Endothelial cell of umbilical vein (primary cell): Measurements from ENCODE around the gene CDH2. TPM values are rescaled to one million over a fixed set of nuclear protein-coding genes. Genes with fewer than 3 reads are reported as not detected.

Experiments
- BruUV-seq: library from RNA; stranded (reverse); fragments of 400-500 nt; replicated peaks from 2 replicates; lab custom pipeline; 2021; lab: Mats Ljungman, UMichigan
- CTCF ChIA-PET: fragments of 300-600, 350-600 bp; sonication (Branson Sonifier 250); formaldehyde crosslinking; loops from one replicate; lab custom pipeline; 2021; ENCODE audit warnings: antibody characterized with exemption, inconsistent platforms; lab: Charles Lee
- POLR2A ChIA-PET: fragments of 300-600, 350-600 bp; sonication (Branson Sonifier 250); formaldehyde crosslinking; loops from one replicate; lab custom pipeline; 2021; ENCODE audit warnings: antibody characterized with exemption, inconsistent platforms; lab: Charles Lee
- DNase-seq: peaks from one replicate; pipeline ENCODE4 v3.0.0-alpha.2; 2011; ENCODE audit warnings: low read depth, low spot score
- FAIRE-seq: peaks from 2 replicates; lab custom pipeline; 2011; peaks lifted over from hg19 to GRCh38; lab: Jason Lieb, UNC
- H2AFZ ChIP-seq: 2 replicates; pipeline ENCODE4 v1.6.0; 2012; ENCODE audit warnings: low read depth, low read length, control low read depth, inconsistent platforms
- H3K27ac ChIP-seq: 2 replicates; pipeline ENCODE4 v1.5.1; 2011; ENCODE audit warnings: low read depth, mild to moderate bottlenecking, control low read depth, low read length, moderate library complexity; ENCODE audit not compliant: insufficient read depth
- H3K27me3 ChIP-seq, 2 experiments: 2 replicates each; pipeline versions ENCODE4 v1.6.0 to v1.6.1; 2011; ENCODE audit warnings: low read length in 2 of 2, mixed read lengths in 1 of 2; ENCODE audit not compliant: control insufficient read depth in 2 of 2, insufficient read depth in 2 of 2
- H3K36me3 ChIP-seq, 2 experiments: 2 replicates in 1 of 2; 3 replicates in 1 of 2; pipeline ENCODE4 v1.5.1; 2011; ENCODE audit warnings: low read length in 2 of 2, mild to moderate bottlenecking in 1 of 2, moderate library complexity in 1 of 2; ENCODE audit not compliant: control insufficient read depth in 2 of 2, insufficient read depth in 2 of 2; ENCODE audit errors: extremely low read depth in 1 of 2
- H3K4me1 ChIP-seq: 3 replicates; pipeline ENCODE4 v1.5.1; 2011; ENCODE audit warnings: mild to moderate bottlenecking, low read length; ENCODE audit not compliant: control insufficient read depth, insufficient read depth; ENCODE audit errors: extremely low read depth
- H3K4me2 ChIP-seq: 2 replicates; pipeline ENCODE4 v1.6.1; 2011; ENCODE audit warnings: low read length, control low read depth, mixed read lengths; ENCODE audit not compliant: insufficient read depth
- H3K4me3 ChIP-seq, 3 experiments: fragments of 200-600 bp in 1 of 3; sonication (generic), shearing (Covaris generic) in 1 of 3; replicated peaks in 1 of 3; 2 replicates each; pipeline ENCODE4 v1.5.1; 2011 to 2016; ENCODE audit warnings: control low read depth in 3 of 3, low read length in 3 of 3, mild to moderate bottlenecking in 2 of 3, inconsistent platforms in 1 of 3, low read depth in 1 of 3, moderate library complexity in 1 of 3; ENCODE audit not compliant: insufficient read depth in 1 of 3
- H3K79me2 ChIP-seq: 2 replicates; pipeline ENCODE4 v1.6.0; 2012; ENCODE audit warnings: low read length, inconsistent platforms; ENCODE audit not compliant: control insufficient read depth, insufficient read depth
- H3K9ac ChIP-seq: replicated peaks from 2 replicates; pipeline ENCODE3; 2011; ENCODE audit warnings: low read length, control low read depth; ENCODE audit not compliant: insufficient read depth; ENCODE audit errors: extremely low read depth
- H3K9me1 ChIP-seq: replicated peaks from 3 replicates; pipeline ENCODE4 v1.6.0; 2011; ENCODE audit warnings: mild to moderate bottlenecking, low read length; ENCODE audit not compliant: control insufficient read depth, insufficient read depth; ENCODE audit errors: extremely low read depth
- H3K9me3 ChIP-seq: replicated peaks from 2 replicates; pipeline ENCODE4 v1.5.1; 2012; ENCODE audit warnings: low read length, inconsistent platforms; ENCODE audit not compliant: control insufficient read depth, insufficient read depth
- H4K20me1 ChIP-seq: replicated peaks from 2 replicates; pipeline ENCODE3; 2011; ENCODE audit warnings: mild to moderate bottlenecking, low read length; ENCODE audit not compliant: control insufficient read depth, insufficient read depth; ENCODE audit errors: extremely low read depth
- EZH2 ChIP-seq: IDR thresholded peaks from 2 replicates; pipeline ENCODE4 v1.6.1; 2012; ENCODE audit warnings: borderline replicate concordance, low read depth, mild to moderate bottlenecking, moderate library complexity, low read length, inconsistent platforms; ENCODE audit not compliant: severe bottlenecking
- FOS ChIP-seq: IDR thresholded peaks from 2 replicates; pipeline ENCODE4 v1.6.1; 2011; ENCODE audit warnings: mild to moderate bottlenecking, low read length, moderate library complexity, borderline replicate concordance; ENCODE audit not compliant: insufficient read depth
- GATA2 ChIP-seq: IDR thresholded peaks from 2 replicates; pipeline ENCODE4 v1.7.0; 2011; ENCODE audit warnings: low read depth, mild to moderate bottlenecking, moderate library complexity, mixed read lengths, low read length; ENCODE audit not compliant: insufficient read length, insufficient read depth
- JUN ChIP-seq: IDR thresholded peaks from 2 replicates; pipeline ENCODE4 v1.6.1; 2011; ENCODE audit warnings: borderline replicate concordance, low read depth; ENCODE audit not compliant: insufficient read length, insufficient read depth
- MAX ChIP-seq: IDR thresholded peaks from 2 replicates; pipeline ENCODE4 v1.6.1; 2011; ENCODE audit not compliant: insufficient read depth, insufficient read length
- MYC ChIP-seq: IDR thresholded peaks from one replicate; pipeline ENCODE4 v1.6.1; 2011; ENCODE audit warnings: mild to moderate bottlenecking, low read depth, low read length
- POLR2A ChIP-seq: IDR thresholded peaks from 2 replicates; pipeline ENCODE4 v1.6.1; 2012; ENCODE audit warnings: low read depth, mild to moderate bottlenecking, control low read depth, low read length
- POLR2AphosphoS5 ChIP-seq: IDR thresholded peaks from 2 replicates; pipeline ENCODE4 v1.6.1; 2012; ENCODE audit warnings: low read depth, mild to moderate bottlenecking, control low read depth, low read length, moderate library complexity; ENCODE audit not compliant: insufficient read depth
- dilution Hi-C: fragments of 300-500 bp; cut with MboI; formaldehyde crosslinking; loops from one replicate; pipeline ENCODE4 v1.15.0; 2019; ENCODE audit warnings: low sequenced_read_pairs; ENCODE audit not compliant: extremely low pct_ligation_motif_present
- intact Hi-C: fragments of 100-400 bp; cut with micrococcal nuclease; formaldehyde crosslinking; loops from one replicate; pipeline ENCODE4 v1.10.0; 2022
- polyA plus RNA-seq, 4 experiments: library from polyadenylated mRNA; depleted of rRNA in 3 of 4; stranded (reverse) in 3 of 4; unstranded in 1 of 4; fragments of >200 nt; gene quantifications; 2 replicates each; pipeline versions ENCODE4 v1.2.1 to v1.2.3, GENCODE V29; 2011 to 2012; ENCODE audit warnings: missing spikeins in 1 of 4
- total RNA-seq: library from RNA; stranded (reverse); gene quantifications from 2 replicates; pipeline ENCODE4 v1.2.3, GENCODE V29; 2021
- TF ChIP-seq, protein P1 (sequence below), 2 donors: IDR thresholded peaks; 1 replicate in 1 of 2; 2 replicates in 1 of 2; pipeline ENCODE4 v1.5.1; 2011; ENCODE audit warnings: low read length in 2 of 2, mild to moderate bottlenecking in 2 of 2, moderate library complexity in 2 of 2, control low read depth in 1 of 2, inconsistent platforms in 1 of 2, low read depth in 1 of 2; ENCODE audit not compliant: insufficient read depth in 1 of 2; ENCODE audit errors: extremely low read depth in 1 of 2

Gene CDH2
- total and polyA plus RNA-seq, 2 donors (not counting 3 experiments of a cell fraction or from before 2014, with no cell fraction given) = 37.6 to 59.5 TPM

DNA sequence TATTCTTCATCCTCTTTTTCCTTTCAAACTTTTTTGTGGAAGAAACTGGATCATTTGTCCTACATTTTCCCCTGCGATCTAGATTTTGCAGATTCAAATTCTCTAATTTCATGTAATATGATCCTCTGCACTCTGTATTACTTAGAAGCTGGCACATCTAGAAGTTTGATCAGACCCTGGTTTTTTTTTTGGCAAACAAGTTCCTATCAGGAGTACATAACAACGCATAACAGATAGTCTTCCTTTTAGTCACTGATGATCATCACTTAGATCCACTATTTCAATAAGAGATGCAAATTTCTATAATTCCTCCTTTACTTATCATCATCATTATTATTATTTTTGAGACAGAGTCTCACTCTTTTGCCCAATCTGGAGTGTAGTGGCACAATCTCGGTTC, 117.1 kb downstream of the CDH2 start:
- no peak overlapping the region for H3K9ac ChIP-seq
- H4K20me1 ChIP-seq = no peaks in the 10 kb centered on the region
- ChIA-PET CTCF (no interaction called here), POLR2A (no interaction called here)
- H3K4me1 ChIP-seq = peaks cover 8% of the 10 kb centered on the region
- no peaks in the 10 kb centered on the region for H3K27me3 ChIP-seq
- BruUV-seq = no TSS peak
- DNase-seq (no peak), FAIRE-seq (no peak)
- no peaks in the 10 kb centered on the region for H3K36me3 ChIP-seq
- H3K9me3 ChIP-seq = no peaks in the 10 kb centered on the region
- H3K4me3 ChIP-seq = no peak overlapping the region
- intact Hi-C loops (no loop called here), dilution Hi-C loops (no loop called here)
- no peak overlapping the region for H2AFZ ChIP-seq
- TF ChIP-seq MAX (no peak), GATA2 (no peak), POLR2AphosphoS5 (no peak), MYC (no peak), FOS (no peak), EZH2 (no peak), JUN (no peak), POLR2A (no peak)
- TF ChIP-seq, protein P1, sequence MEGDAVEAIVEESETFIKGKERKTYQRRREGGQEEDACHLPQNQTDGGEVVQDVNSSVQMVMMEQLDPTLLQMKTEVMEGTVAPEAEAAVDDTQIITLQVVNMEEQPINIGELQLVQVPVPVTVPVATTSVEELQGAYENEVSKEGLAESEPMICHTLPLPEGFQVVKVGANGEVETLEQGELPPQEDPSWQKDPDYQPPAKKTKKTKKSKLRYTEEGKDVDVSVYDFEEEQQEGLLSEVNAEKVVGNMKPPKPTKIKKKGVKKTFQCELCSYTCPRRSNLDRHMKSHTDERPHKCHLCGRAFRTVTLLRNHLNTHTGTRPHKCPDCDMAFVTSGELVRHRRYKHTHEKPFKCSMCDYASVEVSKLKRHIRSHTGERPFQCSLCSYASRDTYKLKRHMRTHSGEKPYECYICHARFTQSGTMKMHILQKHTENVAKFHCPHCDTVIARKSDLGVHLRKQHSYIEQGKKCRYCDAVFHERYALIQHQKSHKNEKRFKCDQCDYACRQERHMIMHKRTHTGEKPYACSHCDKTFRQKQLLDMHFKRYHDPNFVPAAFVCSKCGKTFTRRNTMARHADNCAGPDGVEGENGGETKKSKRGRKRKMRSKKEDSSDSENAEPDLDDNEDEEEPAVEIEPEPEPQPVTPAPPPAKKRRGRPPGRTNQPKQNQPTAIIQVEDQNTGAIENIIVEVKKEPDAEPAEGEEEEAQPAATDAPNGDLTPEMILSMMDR (IDR thresholded peaks at IDR 0.05; ENCODE audit: extremely low read depth in 1 of 2, insufficient read depth in 1 of 2, low read depth in 1 of 2, low read length in 2 of 2) = no peak
- no peaks in the 10 kb centered on the region for H3K79me2 ChIP-seq
- no peaks in the 10 kb centered on the region for H3K9me1 ChIP-seq
- H3K27ac ChIP-seq = no peak overlapping the region
- H3K4me2 ChIP-seq = no peak overlapping the region
